Pancreas (tissue), 10 donors: ENCODE results near the gene SV2C. TPM values are rescaled to one million over a fixed set of nuclear protein-coding genes. Genes with fewer than 3 reads are reported as not detected.

Source experiments
- ATAC-seq, 4 donors: fragments of 200-7000 bp; cut with Tn5 transposase; one replicate each; pipeline versions ENCODE4 v1.8.0 to v1.9.1; 2020; ENCODE audit warnings: mild to moderate bottlenecking in 4 of 4, moderate library complexity in 4 of 4
- DNase-seq, 6 donors: peaks; one replicate each; pipeline ENCODE4 v3.0.0-alpha.2; 2020
- FAIRE-seq: peaks from 2 replicates; lab custom pipeline; 2012; peaks lifted over from hg19 to GRCh38; lab: Jason Lieb, UNC
- H3K27ac ChIP-seq, 4 donors: fragments of 200-600 bp; sonication (generic); 1 replicate in 3 of 4; 2 replicates in 1 of 4; pipeline versions ENCODE4 v1.5.0 to v1.8.0; 2020
- H3K27me3 ChIP-seq, 4 donors: fragments of 200-600 bp; one replicate each; pipeline ENCODE4 v1.8.0; 2021
- H3K36me3 ChIP-seq, 3 donors: fragments of 200-600 bp; sonication (generic) in 1 of 3; one replicate each; pipeline versions ENCODE4 v1.5.0 to v1.8.0; 2020 to 2021
- H3K4me1 ChIP-seq, 3 donors: fragments of 200-600 bp; one replicate each; pipeline ENCODE4 v1.8.0; 2021
- H3K4me3 ChIP-seq, 4 donors: fragments of 200-600 bp; sonication (generic) in 2 of 4; one replicate each; pipeline versions ENCODE4 v1.5.0 to v1.8.0; 2020 to 2021
- H3K9me3 ChIP-seq, 4 donors: fragments of 200-600 bp; one replicate each; pipeline ENCODE4 v1.8.0; 2021
- CTCF ChIP-seq, 4 donors: fragments of 200-600 bp; sonication (generic) in 3 of 4; IDR thresholded peaks; one replicate each; pipeline versions ENCODE4 v1.5.0 to v1.8.0; 2021; ENCODE audit warnings: antibody characterized with exemption in 4 of 4
- WGBS, 2 donors: extraction: QIAGEN DNeasy Blood & Tissue Kit; methylation state at CpG; one replicate each; pipeline ENCODE4 v1.1.7; 2013; 5-methylcytosine and 5-hydroxymethylcytosine counted together
- intact Hi-C, 3 donors: fragments of 100-400 bp; cut with DNase I; formaldehyde crosslinking; loops; one replicate each; pipeline versions ENCODE4 v1.11.1 to v1.14.2; 2022
- polyA plus RNA-seq, 2 donors: library from polyadenylated mRNA; stranded (reverse); fragments of 200-250 nt; gene quantifications; one replicate each; pipeline ENCODE4 v1.2.3, GENCODE V29; 2013
- total RNA-seq, 6 donors: library from RNA; stranded (reverse); fragmentation: NEBNext Ultra II Directional in 4 of 6; extraction: Animal tissue kit (Norgen Biotek cat#: 25700) in 4 of 6; gene quantifications; one replicate each; pipeline versions ENCODE4 v1.2.1 to v1.2.4, GENCODE V29; 2021 to 2023
- donor health status: healthy with polysubstance abuse.
- donor health status: DM: no; HTN: no; CAD: no; lungs with moderate emphysema.
- donor health status: DM: no; HTN: no; CAD: no.
- donor health status: control.
- donor health status: control.
- donor health status: Bipolar disorder and iron deficiency.
- donor health status: DM: yes; HTN: yes; CAD: no.
- donor health status: DM: no; HTN: no; CAD: no.
- donor health status: DM: no; HTN: no; CAD: no.
- donor health status: DM: yes; HTN: yes; CAD: no.

SV2C gene
- total and polyA plus RNA-seq, 8 donors: 0.05 to 0.18 (median 0.08) TPM; not detected in 1

DNA sequence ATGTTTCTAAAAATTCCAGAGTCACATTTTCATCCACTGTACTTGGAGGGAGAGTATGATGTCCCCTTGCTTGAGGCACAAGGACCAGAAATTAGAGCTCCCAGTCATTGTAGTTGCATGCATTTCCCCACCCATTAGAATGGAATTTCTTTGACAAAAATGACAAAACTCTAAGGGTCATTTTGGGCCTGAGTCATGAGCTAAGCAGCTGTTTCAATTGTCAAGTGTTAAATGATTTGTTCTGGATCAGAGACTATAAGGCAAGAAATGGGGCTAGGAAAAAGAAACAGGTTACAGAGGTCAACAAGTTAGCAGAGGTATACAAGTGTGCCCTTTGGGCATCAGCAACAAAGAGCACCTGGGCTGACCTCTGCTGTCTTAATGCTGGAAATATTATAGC is 188.7 kb downstream of the SV2C start:
- no peak overlapping the region for H3K4me3 ChIP-seq
- H3K9me3 ChIP-seq: no peaks in the 10 kb centered on the region
- H3K27me3 ChIP-seq: no peaks in the 10 kb centered on the region
- ATAC-seq (no peak), DNase-seq (no peak), FAIRE-seq (no peak)
- no peaks in the 10 kb centered on the region for H3K36me3 ChIP-seq
- TF ChIP-seq CTCF (IDR thresholded peaks at IDR 0.05): no peak
- H3K4me1 ChIP-seq: peaks cover 0 to 3% (median 0%) of the 10 kb centered on the region in 3 donors
- H3K27ac ChIP-seq: no peak overlapping the region
- intact Hi-C loops: no loop called here

- no peak for DNase-seq
- no peaks in the 10 kb centered on the region for H3K9me3 ChIP-seq
- no peak overlapping the region for H3K4me3 ChIP-seq
- no peaks in the 10 kb centered on the region for H3K36me3 ChIP-seq
- no peak for TF ChIP-seq CTCF (IDR thresholded peaks at IDR 0.05)
- H3K4me1 ChIP-seq: peaks cover 0 to 3% (median 0%) of the 10 kb centered on the region in 3 donors
- ATAC-seq: peak; percentile 35 to 70 (median 52)
- H3K27ac ChIP-seq: no peak overlapping the region
- H3K27me3 ChIP-seq: no peaks in the 10 kb centered on the region
- FAIRE-seq: no peak
- intact Hi-C loops: no loop called here
- 59 to 61% methylated on average over 8 of the region's 8 CpGs for WGBS, 2 donors
Observed at GRCh38 chr5:76273206-76273885, 190.2 kb downstream of the SV2C start.

- FAIRE-seq: no peak
- H3K4me1 ChIP-seq: peaks cover 0 to 3% (median 0%) of the 10 kb centered on the region in 3 donors
- no peak for ATAC-seq
- no peak for TF ChIP-seq CTCF (IDR thresholded peaks at IDR 0.05)
- intact Hi-C loops: no loop called here
- H3K27me3 ChIP-seq: no peaks in the 10 kb centered on the region
- no peak overlapping the region for H3K27ac ChIP-seq
- H3K4me3 ChIP-seq: no peak overlapping the region
- no peaks in the 10 kb centered on the region for H3K36me3 ChIP-seq
- no peaks in the 10 kb centered on the region for H3K9me3 ChIP-seq
- DNase-seq: no peak
Observed at GRCh38 chr5:76274571-76274970, 191.4 kb downstream of the SV2C start.

- Histone ChIP-seq H3K36me3 (no peaks in the 10 kb centered on the region), H3K27ac (no peak overlapping the region), H3K4me1 (peaks cover 0 to 3% (median 0%) of the 10 kb centered on the region in 3 donors), H3K9me3 (no peaks in the 10 kb centered on the region), H3K4me3 (no peak overlapping the region), H3K27me3 (no peaks in the 10 kb centered on the region)
- DNase-seq: no peak
- intact Hi-C loops: no loop called here
- no peak for TF ChIP-seq CTCF (IDR thresholded peaks at IDR 0.05)
- no peak for FAIRE-seq
- no peak for ATAC-seq
Observed at GRCh38 chr5:76277736-76278135, 194.6 kb downstream of the SV2C start.

- ATAC-seq (no peak), FAIRE-seq (no peak), DNase-seq (no peak)
- H3K36me3 ChIP-seq: no peaks in the 10 kb centered on the region
- H3K4me3 ChIP-seq: no peak overlapping the region
- no peak overlapping the region for H3K27ac ChIP-seq
- intact Hi-C loops: no loop called here
- 83 to 91% methylated on average over 5 of the region's 5 CpGs for WGBS, 2 donors
- H3K4me1 ChIP-seq: peaks cover 0 to under 1% (median 0%) of the 10 kb centered on the region in 3 donors
- TF ChIP-seq CTCF (IDR thresholded peaks at IDR 0.05): no peak
- no peaks in the 10 kb centered on the region for H3K27me3 ChIP-seq
- H3K9me3 ChIP-seq: no peaks in the 10 kb centered on the region
Observed at GRCh38 chr5:76278261-76278789, 195.1 kb downstream of the SV2C start.
